Trophoblast cell (in vitro differentiated cells and primary cell): ENCODE data around the gene IL36B.

ENCODE experiments used
- DNase-seq, 2 donors: peaks; one replicate each; pipeline ENCODE4 v3.0.0-alpha.2; 2016
- H2AFZ ChIP-seq: 2 replicates; pipeline ENCODE4 v1.6.1; 2013; ENCODE audit warnings: low read length, moderate library complexity, mild to moderate bottlenecking; ENCODE audit not compliant: insufficient read depth, poor library complexity
- H2AK5ac ChIP-seq: 2 replicates; pipeline ENCODE4 v1.6.1; 2013; ENCODE audit warnings: mild to moderate bottlenecking, low read length
- H2BK120ac ChIP-seq: 2 replicates; pipeline ENCODE4 v1.6.1; 2013; ENCODE audit warnings: low read length, mild to moderate bottlenecking, moderate library complexity; ENCODE audit not compliant: insufficient read depth, poor library complexity
- H2BK12ac ChIP-seq: 2 replicates; pipeline ENCODE4 v1.6.1; 2013; ENCODE audit warnings: mild to moderate bottlenecking, low read length, moderate library complexity
- H2BK5ac ChIP-seq: 2 replicates; pipeline ENCODE4 v1.6.1; 2013; ENCODE audit warnings: low read length, low read depth, moderate library complexity, mild to moderate bottlenecking; ENCODE audit not compliant: poor library complexity
- H3K14ac ChIP-seq: 2 replicates; pipeline ENCODE4 v1.6.1; 2013; ENCODE audit warnings: mild to moderate bottlenecking, low read length
- H3K18ac ChIP-seq: 2 replicates; pipeline ENCODE4 v1.6.1; 2013; ENCODE audit warnings: mild to moderate bottlenecking, low read length
- H3K23ac ChIP-seq: 2 replicates; pipeline ENCODE4 v1.6.1; 2013; ENCODE audit warnings: low read length
- H3K27ac ChIP-seq: 2 replicates; pipeline ENCODE4 v1.5.1; 2013; ENCODE audit warnings: low read depth, mild to moderate bottlenecking, inconsistent platforms, low read length, moderate library complexity
- H3K27me3 ChIP-seq: 2 replicates; pipeline ENCODE4 v1.6.1; 2013; ENCODE audit warnings: inconsistent platforms, mild to moderate bottlenecking, low read length, moderate library complexity; ENCODE audit not compliant: insufficient read depth
- H3K36me3 ChIP-seq, 2 experiments: 1 replicate in 1 of 2; 2 replicates in 1 of 2; pipeline ENCODE4 v1.6.1; 2013; ENCODE audit warnings: low read length in 2 of 2, mild to moderate bottlenecking in 2 of 2, moderate library complexity in 1 of 2; ENCODE audit not compliant: insufficient read depth in 2 of 2, control insufficient read depth in 1 of 2
- H3K4ac ChIP-seq: 2 replicates; pipeline ENCODE4 v1.6.1; 2013; ENCODE audit warnings: low read depth, mild to moderate bottlenecking, low read length, moderate library complexity
- H3K4me1 ChIP-seq, 2 experiments: 1 replicate in 1 of 2; 2 replicates in 1 of 2; pipeline ENCODE4 v1.6.1; 2013; ENCODE audit warnings: low read length in 2 of 2, mild to moderate bottlenecking in 2 of 2, moderate library complexity in 1 of 2; ENCODE audit not compliant: insufficient read depth in 2 of 2, control insufficient read depth in 1 of 2
- H3K4me2 ChIP-seq: 2 replicates; pipeline ENCODE4 v1.6.1; 2013; ENCODE audit warnings: inconsistent platforms, mild to moderate bottlenecking, low read length, moderate library complexity
- H3K4me3 ChIP-seq: 2 replicates; pipeline ENCODE4 v1.5.1; 2013; ENCODE audit warnings: mild to moderate bottlenecking, low read depth, low read length, inconsistent platforms
- H3K79me1 ChIP-seq: one replicate; pipeline ENCODE4 v1.6.1; 2013; ENCODE audit warnings: low read length
- H3K79me2 ChIP-seq: 2 replicates; pipeline ENCODE4 v1.6.1; 2013; ENCODE audit warnings: low read length, mild to moderate bottlenecking; ENCODE audit not compliant: control insufficient read depth, insufficient read depth, poor library complexity
- H3K9ac ChIP-seq: 2 replicates; pipeline ENCODE4 v1.6.1; 2013; ENCODE audit warnings: mild to moderate bottlenecking, low read length
- H3K9me3 ChIP-seq: 2 replicates; pipeline ENCODE4 v1.6.1; 2013; ENCODE audit warnings: low read depth, mild to moderate bottlenecking, control low read depth, inconsistent platforms, low read length; ENCODE audit not compliant: insufficient read depth
- H4K12ac ChIP-seq: 2 replicates; pipeline ENCODE4 v1.6.1; 2013; ENCODE audit warnings: low read depth, mild to moderate bottlenecking, low read length, moderate library complexity
- H4K8ac ChIP-seq: 2 replicates; pipeline ENCODE4 v1.6.1; 2013; ENCODE audit warnings: low read depth, mild to moderate bottlenecking, low read length, moderate library complexity
- H4K91ac ChIP-seq: one replicate; pipeline ENCODE4 v1.6.1; 2013; ENCODE audit warnings: low read depth, mild to moderate bottlenecking, low read length, moderate library complexity
- WGBS: extraction: QIAGEN DNeasy Blood & Tissue Kit; methylation state at CpG from one replicate; pipeline ENCODE4 v1.1.7; 2013; ENCODE audit warnings: missing lambda C conversion rate; ENCODE audit not compliant: insufficient read length, insufficient coverage; ENCODE audit errors: extremely low coverage; 5-methylcytosine and 5-hydroxymethylcytosine counted together

The IL36B gene

DNA sequence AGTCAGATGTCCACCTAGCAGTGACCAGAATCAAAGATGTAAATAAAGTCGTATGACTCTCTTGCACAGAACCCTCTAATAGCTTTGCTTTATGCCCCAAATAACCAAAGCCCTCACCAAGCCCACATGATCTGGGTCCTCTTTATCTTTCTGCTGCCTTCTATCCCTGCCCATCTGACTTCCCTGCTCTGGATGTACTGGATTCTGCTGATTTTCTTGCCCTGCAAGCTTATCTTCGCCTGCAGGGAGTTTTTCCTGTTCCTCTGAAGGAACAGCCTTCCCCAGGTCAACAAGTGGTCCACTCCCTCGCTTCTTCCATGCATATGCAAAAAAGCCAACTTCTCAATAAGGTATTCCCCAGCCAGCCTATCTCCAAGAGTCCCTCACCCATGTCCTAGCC is 18.7 kb downstream of the IL36B start:
- Histone ChIP-seq H3K4ac (no peak overlapping the region), H2BK120ac (no peak overlapping the region)
- no CpG with 5 or more reads among the region's 3 CpGs for WGBS

DNA sequence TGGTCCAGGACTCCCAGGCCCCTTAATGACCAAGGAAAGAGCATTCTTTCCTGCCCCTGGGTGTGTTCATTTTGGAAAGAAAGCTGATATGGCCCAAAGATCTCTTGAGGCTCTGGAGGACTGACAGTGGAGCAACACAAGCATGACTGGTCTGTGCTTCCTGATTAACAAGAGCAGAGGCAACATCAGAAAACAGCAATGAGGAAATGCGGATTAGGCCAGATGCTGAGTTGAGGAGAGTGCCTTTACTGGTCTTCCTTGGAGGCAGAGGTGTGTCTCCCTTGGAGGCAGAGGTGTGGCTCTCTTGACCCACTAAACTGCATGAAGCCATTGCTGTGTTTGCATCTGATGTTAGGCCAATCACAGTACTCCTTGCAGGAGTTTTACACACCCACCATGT is 19.9 kb downstream of the IL36B start:
- no peak overlapping the region for H4K91ac ChIP-seq
- peaks cover 2% of the 10 kb centered on the region for H3K9me3 ChIP-seq
- no peak overlapping the region for H4K8ac ChIP-seq
- no peaks in the 10 kb centered on the region for H3K36me3 ChIP-seq
- H2AK5ac ChIP-seq: no peak overlapping the region
- no peak overlapping the region for H2AFZ ChIP-seq
- no peak overlapping the region for H4K12ac ChIP-seq
- no peak overlapping the region for H3K9ac ChIP-seq
- no peaks in the 10 kb centered on the region for H3K79me1 ChIP-seq
- WGBS: no CpG with 5 or more reads among the region's 1 CpG
- H2BK120ac ChIP-seq: no peak overlapping the region
- H2BK5ac ChIP-seq: no peak overlapping the region
- DNase-seq: no peak
- H3K18ac ChIP-seq: no peak overlapping the region
- H2BK12ac ChIP-seq: no peak overlapping the region
- H3K27me3 ChIP-seq: no peaks in the 10 kb centered on the region
- no peak overlapping the region for H3K14ac ChIP-seq
- H3K23ac ChIP-seq: no peak overlapping the region
- no peak overlapping the region for H3K4ac ChIP-seq
- no peak overlapping the region for H3K27ac ChIP-seq
- no peaks in the 10 kb centered on the region for H3K79me2 ChIP-seq
- no peak overlapping the region for H3K4me3 ChIP-seq
- H3K4me2 ChIP-seq: no peak overlapping the region
- H3K4me1 ChIP-seq: no peaks in the 10 kb centered on the region

More for the DNA sequence above, 18.7 kb downstream of the IL36B start:
- no peak overlapping the region for H2BK5ac ChIP-seq
- H3K4me3 ChIP-seq: no peak overlapping the region
- DNase-seq: no peak
- H2AK5ac ChIP-seq: no peak overlapping the region
- H4K8ac ChIP-seq: no peak overlapping the region
- H4K91ac ChIP-seq: no peak overlapping the region
- H4K12ac ChIP-seq: no peak overlapping the region
- no peaks in the 10 kb centered on the region for H3K79me2 ChIP-seq
- no peak overlapping the region for H2BK12ac ChIP-seq
- H3K9me3 ChIP-seq: peaks cover 2% of the 10 kb centered on the region
- no peaks in the 10 kb centered on the region for H3K79me1 ChIP-seq
- no peak overlapping the region for H3K23ac ChIP-seq
- H3K4me1 ChIP-seq: no peaks in the 10 kb centered on the region
- no peak overlapping the region for H3K9ac ChIP-seq
- no peak overlapping the region for H2AFZ ChIP-seq
- no peak overlapping the region for H3K27ac ChIP-seq
- no peak overlapping the region for H3K14ac ChIP-seq
- no peak overlapping the region for H3K4me2 ChIP-seq
- no peaks in the 10 kb centered on the region for H3K36me3 ChIP-seq
- H3K18ac ChIP-seq: no peak overlapping the region
- H3K27me3 ChIP-seq: no peaks in the 10 kb centered on the region

DNA sequence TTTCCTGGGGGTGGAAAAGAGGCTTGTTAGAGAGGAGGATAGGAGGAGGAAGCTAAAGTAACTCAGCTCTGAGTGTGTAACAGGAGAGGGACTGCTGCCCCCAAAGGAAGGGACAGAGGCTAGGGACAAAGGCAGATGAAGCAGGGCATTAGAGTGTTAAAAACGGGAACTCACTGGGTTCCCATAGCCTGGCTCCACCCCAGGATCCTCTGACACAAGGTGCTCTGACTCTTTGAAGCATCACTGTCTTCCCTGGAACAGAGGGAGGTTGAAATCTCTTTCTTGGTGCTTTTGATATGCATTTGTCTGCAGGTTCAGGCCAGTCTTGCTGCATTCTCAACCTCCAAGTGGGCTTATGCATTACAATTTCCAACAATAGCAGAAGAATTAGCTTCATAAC is 24.6 kb downstream of the IL36B start:
- Histone ChIP-seq H4K91ac (no peak overlapping the region), H4K12ac (no peak overlapping the region), H4K8ac (no peak overlapping the region), H2BK5ac (no peak overlapping the region), H2AFZ (no peak overlapping the region), H3K4me2 (no peak overlapping the region), H3K9me3 (no peaks in the 10 kb centered on the region), H2AK5ac (no peak overlapping the region), H3K4me3 (no peak overlapping the region), H3K23ac (no peak overlapping the region), H3K27me3 (no peaks in the 10 kb centered on the region), H3K14ac (no peak overlapping the region), H3K4me1 (no peaks in the 10 kb centered on the region), H2BK12ac (no peak overlapping the region), H3K36me3 (no peaks in the 10 kb centered on the region), H3K4ac (no peak overlapping the region), H3K79me1 (no peaks in the 10 kb centered on the region), H3K79me2 (no peaks in the 10 kb centered on the region), H3K18ac (no peak overlapping the region), H3K27ac (no peak overlapping the region), H2BK120ac (no peak overlapping the region), H3K9ac (no peak overlapping the region)
- DNase-seq: no peak
- no CpG with 5 or more reads among the region's 1 CpG for WGBS

GRCh38 chr2:113027691-113028090 is 25.0 kb downstream of the IL36B start:
- H3K79me2 ChIP-seq: no peaks in the 10 kb centered on the region
- no peaks in the 10 kb centered on the region for H3K27me3 ChIP-seq
- no peak overlapping the region for H3K27ac ChIP-seq
- no peak overlapping the region for H3K4me2 ChIP-seq
- no peaks in the 10 kb centered on the region for H3K9me3 ChIP-seq
- H4K12ac ChIP-seq: no peak overlapping the region
- H2BK12ac ChIP-seq: no peak overlapping the region
- no peak overlapping the region for H3K18ac ChIP-seq
- H2BK120ac ChIP-seq: no peak overlapping the region
- no peak for DNase-seq
- no peak overlapping the region for H4K8ac ChIP-seq
- H3K9ac ChIP-seq: no peak overlapping the region
- H4K91ac ChIP-seq: no peak overlapping the region
- H3K23ac ChIP-seq: no peak overlapping the region
- H3K14ac ChIP-seq: no peak overlapping the region
- no peak overlapping the region for H2AK5ac ChIP-seq
- H2BK5ac ChIP-seq: no peak overlapping the region
- H3K4me3 ChIP-seq: no peak overlapping the region
- no peaks in the 10 kb centered on the region for H3K4me1 ChIP-seq
- H3K79me1 ChIP-seq: no peaks in the 10 kb centered on the region
- H3K4ac ChIP-seq: no peak overlapping the region
- WGBS: no CpG with 5 or more reads among the region's 2 CpGs
- H3K36me3 ChIP-seq: no peaks in the 10 kb centered on the region
- H2AFZ ChIP-seq: no peak overlapping the region
